Aorta (tissue), 5 donors: ENCODE results near the gene CFAP97. TPM values are rescaled to one million over a fixed set of nuclear protein-coding genes. Genes with fewer than 3 reads are reported as not detected.
"Not testable (repeated sequence)": the region's sequence is repeated elsewhere in the genome, so short reads cannot be mapped to it uniquely, and the experiment has no call there.

ENCODE experiments used
- ATAC-seq: fragments of 200-7000 bp; cut with Tn5 transposase; one replicate; pipeline ENCODE4 v1.9.1; 2022; ENCODE audit warnings: moderate library complexity; ENCODE audit not compliant: low FRiP score
- DNase-seq, 2 donors: peaks; one replicate each; pipeline ENCODE4 v3.0.0-alpha.2; 2020
- H3K27ac ChIP-seq, 2 donors: one replicate each; pipeline ENCODE4 v1.5.1; 2013; ENCODE audit warnings: low read length in 2 of 2, mild to moderate bottlenecking in 2 of 2, moderate library complexity in 2 of 2, control low read depth in 1 of 2, inconsistent platforms in 1 of 2, low read depth in 1 of 2
- H3K27me3 ChIP-seq, 2 donors: one replicate each; pipeline ENCODE4 v1.6.1; 2013; ENCODE audit warnings: control low read depth in 1 of 2, low read length in 1 of 2, mild to moderate bottlenecking in 1 of 2, moderate library complexity in 1 of 2; ENCODE audit not compliant: insufficient read depth in 2 of 2, control insufficient read depth in 1 of 2
- H3K36me3 ChIP-seq, 2 donors: one replicate each; pipeline ENCODE4 v1.6.1; 2013; ENCODE audit warnings: control low read depth in 1 of 2, low read length in 1 of 2, mild to moderate bottlenecking in 1 of 2; ENCODE audit not compliant: insufficient read depth in 2 of 2, control insufficient read depth in 1 of 2
- H3K4me1 ChIP-seq, 2 donors: one replicate each; pipeline ENCODE4 v1.6.1; 2013; ENCODE audit warnings: low read length in 2 of 2, control low read depth in 1 of 2, mild to moderate bottlenecking in 1 of 2, moderate library complexity in 1 of 2; ENCODE audit not compliant: insufficient read depth in 2 of 2, control insufficient read depth in 1 of 2
- H3K4me3 ChIP-seq, 2 donors: one replicate each; pipeline ENCODE4 v1.5.1; 2013; ENCODE audit warnings: low read length in 2 of 2, control low read depth in 1 of 2, mild to moderate bottlenecking in 1 of 2
- H3K9me3 ChIP-seq: one replicate; pipeline ENCODE4 v1.6.1; 2013; ENCODE audit warnings: mild to moderate bottlenecking, low read length; ENCODE audit not compliant: control insufficient read depth
- WGBS, 2 donors: extraction: QIAGEN DNeasy Blood & Tissue Kit; methylation state at CpG; one replicate each; pipeline ENCODE4 v1.1.7; 2013; 5-methylcytosine and 5-hydroxymethylcytosine counted together
- intact Hi-C, 2 donors: fragments of 100-400 bp; cut with DNase I; formaldehyde crosslinking; loops; one replicate each; pipeline versions ENCODE4 v1.14.2 to v1.15.0; 2022
- polyA plus RNA-seq, 2 donors: library from polyadenylated mRNA; stranded (reverse); fragments of 200-250 nt; gene quantifications; one replicate each; pipeline ENCODE4 v1.2.3, GENCODE V29; 2013
- total RNA-seq, 2 donors: library from RNA; stranded (reverse); fragmentation: NEBNext Ultra II Directional; extraction: Animal tissue kit (Norgen Biotek cat#: 25700); gene quantifications; one replicate each; pipeline ENCODE4 v1.2.1, GENCODE V29; 2021
- donor health status: healthy with polysubstance abuse.
- donor health status: Bipolar disorder and iron deficiency.
- donor health status: DM: no; HTN: no; CAD: no.
- donor health status: DM: no; HTN: no; CAD: no.
- donor health status: DM: yes; HTN: yes; CAD: no.

CFAP97 gene
- total and polyA plus RNA-seq, 4 donors: 16.6 to 58.4 (median 36.9) TPM

DNA sequence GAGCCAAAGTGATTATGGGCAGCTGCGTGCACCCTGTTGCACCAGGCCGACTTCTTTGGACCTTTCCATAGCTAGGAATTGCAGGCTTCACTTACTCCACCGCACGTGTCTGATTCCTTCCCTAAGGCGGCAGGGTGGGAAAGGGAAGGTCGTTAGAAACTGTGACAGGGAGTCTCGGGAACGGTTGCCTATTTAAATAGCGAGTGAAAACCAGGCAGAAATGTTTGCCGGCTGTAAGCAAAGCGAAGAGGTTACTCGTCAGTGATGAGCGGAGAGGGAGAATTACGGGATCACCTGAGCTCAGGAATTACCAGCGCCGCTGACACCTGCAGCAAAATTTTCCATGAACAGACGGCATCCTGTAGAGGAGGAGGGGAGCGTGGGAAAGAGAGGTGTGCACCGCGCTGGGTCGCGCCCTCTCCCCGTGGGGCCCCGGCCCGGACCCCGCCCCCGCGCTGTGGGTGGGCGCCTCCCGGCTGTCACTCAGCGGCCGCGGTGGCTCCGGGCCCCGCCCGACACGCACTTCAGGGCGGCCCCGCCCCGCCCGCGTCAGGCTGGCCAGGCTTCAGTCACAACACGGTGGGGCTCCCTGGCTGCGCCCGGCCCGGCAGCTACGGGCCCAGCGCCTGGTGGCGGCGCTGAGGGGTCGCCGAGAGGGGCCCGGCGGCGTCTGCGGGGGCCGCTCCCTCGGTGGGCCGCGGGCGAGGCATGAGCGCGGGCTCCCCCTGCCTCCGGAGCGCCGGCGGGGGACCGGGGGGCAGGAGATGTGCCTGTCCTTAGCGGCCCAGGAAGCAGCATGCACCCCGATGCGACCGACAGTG, 5.4 kb upstream of the CFAP97 start, which contains the start of gene SNX25:
SNX25 (plus strand) TSS at position 568 of the 821 bp plus-strand sequence; CDS start at position 797, 229 bp downstream.
- no peaks in the 10 kb centered on the region for H3K9me3 ChIP-seq
- 0 to 1% methylated on average over 37 to 72 of the region's 72 CpGs for WGBS, 2 donors
- intact Hi-C loops: loop anchor here (5.0 to 10.0 kb wide), 2 partner anchors 186 to 393 kb away; partner anchors contain the start of genes ANKRD37 (in 1 of the 2) and LRP2BP (in 1 of the 2)
- DNase-seq (peak; percentile 91 to 95), ATAC-seq (peak; percentile 95)
- peak within 1 kb of the TSS; percentile 94 to 96 for H3K4me3 ChIP-seq
- no peaks in the 10 kb centered on the region for H3K36me3 ChIP-seq
- peaks cover 2 to 4% of the 10 kb centered on the region in 2 donors for H3K4me1 ChIP-seq
- no peaks in the 10 kb centered on the region for H3K27me3 ChIP-seq
- H3K27ac ChIP-seq: peak within 1 kb of the TSS; percentile 90 to 96

DNA sequence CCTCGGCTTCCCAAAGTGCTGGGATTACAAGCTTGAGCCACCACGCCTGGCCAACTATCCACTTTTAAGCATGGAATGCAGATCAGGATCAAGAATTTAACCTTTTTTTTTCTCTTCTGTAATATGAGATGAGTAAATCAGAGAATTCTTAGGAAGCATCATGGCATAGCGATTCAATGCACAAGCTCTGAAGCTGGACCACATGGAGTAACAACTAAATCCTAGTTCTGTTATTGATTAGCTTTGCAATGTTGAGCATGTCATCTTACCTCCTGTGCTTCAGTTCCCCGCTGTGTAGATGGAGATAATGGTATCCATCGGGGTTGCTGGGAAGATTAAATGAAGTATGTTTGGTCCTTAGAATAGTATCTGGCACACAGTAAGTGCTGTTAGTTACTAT, 3.7 kb upstream of the CFAP97 start:
- 90 to 92% methylated on average over 5 of the region's 5 CpGs for WGBS, 2 donors
- no peaks in the 10 kb centered on the region for H3K27me3 ChIP-seq
- no peak overlapping the region for H3K27ac ChIP-seq
- peaks cover 2% of the 10 kb centered on the region in 2 donors for H3K4me1 ChIP-seq
- no peak for ATAC-seq
- intact Hi-C loops: loop anchor here (5.0 to 10.0 kb wide), 2 partner anchors 187 to 395 kb away; partner anchors contain the start of genes ANKRD37 (in 1 of the 2) and LRP2BP (in 1 of the 2)
- no peaks in the 10 kb centered on the region for H3K9me3 ChIP-seq
- H3K36me3 ChIP-seq: no peaks in the 10 kb centered on the region
- H3K4me3 ChIP-seq: no peak overlapping the region
- no peak for DNase-seq

DNA sequence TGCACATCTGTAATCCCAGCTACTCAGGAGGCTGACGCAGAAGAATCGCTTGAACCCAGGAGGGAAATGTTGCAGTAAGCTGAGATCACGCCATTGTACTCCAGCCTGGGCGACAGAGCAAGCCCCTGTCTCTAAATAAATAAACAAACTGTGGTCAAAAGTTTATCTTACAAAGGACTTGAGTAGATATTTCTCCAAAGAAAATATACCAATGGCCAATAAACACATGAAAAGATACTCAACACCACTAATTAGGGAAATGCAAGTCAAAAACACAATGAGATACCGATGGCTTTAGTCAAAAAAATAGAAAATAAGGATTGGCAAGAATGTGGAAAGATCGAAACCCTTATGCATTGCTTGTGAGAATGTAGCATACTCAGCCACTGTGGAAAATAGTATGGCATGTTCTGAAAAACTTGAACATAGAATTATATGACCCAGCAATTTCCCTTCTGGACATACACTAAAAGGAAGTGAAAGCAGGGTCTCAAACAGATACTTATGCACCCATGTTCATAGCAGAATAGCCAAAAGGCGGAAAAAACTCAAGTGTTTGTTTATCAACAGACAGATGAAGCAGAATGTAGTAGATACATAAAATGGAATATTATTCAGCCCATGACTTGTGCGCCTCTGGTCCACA, 2.0 kb upstream of the CFAP97 start:
- Histone ChIP-seq H3K36me3 (no peaks in the 10 kb centered on the region), H3K27ac (no peak overlapping the region), H3K27me3 (no peaks in the 10 kb centered on the region), H3K4me1 (peaks cover 0 to 2% of the 10 kb centered on the region in 2 donors), H3K9me3 (no peaks in the 10 kb centered on the region), H3K4me3 (no peak overlapping the region)
- 69 to 85% methylated on average over 8 of the region's 8 CpGs for WGBS, 2 donors
- intact Hi-C loops: loop anchor here (5.0 to 10.0 kb wide), 2 partner anchors 189 to 396 kb away; partner anchors contain the start of genes ANKRD37 (in 1 of the 2) and LRP2BP (in 1 of the 2)
- no peak for ATAC-seq
- DNase-seq: no peak

DNA sequence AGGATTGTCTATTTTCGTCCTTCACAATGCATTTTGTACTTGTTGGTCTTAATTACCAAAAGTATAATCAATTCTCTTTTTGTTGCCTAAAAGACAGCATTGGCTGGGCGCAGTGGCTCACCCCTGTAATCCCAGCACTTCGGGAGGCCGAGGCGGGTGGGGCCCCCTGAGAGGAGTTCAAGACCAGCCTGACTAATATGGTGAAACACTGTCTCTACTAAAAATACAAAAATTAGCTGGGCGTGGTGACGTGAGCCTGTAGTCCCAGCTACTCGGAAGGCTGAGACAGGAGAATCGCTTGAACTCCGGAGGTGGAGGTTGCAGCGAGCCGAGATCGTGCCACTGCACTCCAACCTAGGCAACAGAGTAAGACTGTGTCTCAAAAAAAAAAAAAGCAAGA, 1.3 kb upstream of the CFAP97 start:
- not testable (repeated sequence) for H3K27me3 ChIP-seq, H3K4me3 ChIP-seq, H3K9me3 ChIP-seq, DNase-seq, H3K27ac ChIP-seq, H3K4me1 ChIP-seq, H3K36me3 ChIP-seq, ATAC-seq
- intact Hi-C loops: loop anchor here (5.0 to 10.0 kb wide), 2 partner anchors 190 to 397 kb away; partner anchors contain the start of genes ANKRD37 (in 1 of the 2) and LRP2BP (in 1 of the 2)
- 93 to 95% methylated on average over 13 of the region's 13 CpGs for WGBS, 2 donors

DNA sequence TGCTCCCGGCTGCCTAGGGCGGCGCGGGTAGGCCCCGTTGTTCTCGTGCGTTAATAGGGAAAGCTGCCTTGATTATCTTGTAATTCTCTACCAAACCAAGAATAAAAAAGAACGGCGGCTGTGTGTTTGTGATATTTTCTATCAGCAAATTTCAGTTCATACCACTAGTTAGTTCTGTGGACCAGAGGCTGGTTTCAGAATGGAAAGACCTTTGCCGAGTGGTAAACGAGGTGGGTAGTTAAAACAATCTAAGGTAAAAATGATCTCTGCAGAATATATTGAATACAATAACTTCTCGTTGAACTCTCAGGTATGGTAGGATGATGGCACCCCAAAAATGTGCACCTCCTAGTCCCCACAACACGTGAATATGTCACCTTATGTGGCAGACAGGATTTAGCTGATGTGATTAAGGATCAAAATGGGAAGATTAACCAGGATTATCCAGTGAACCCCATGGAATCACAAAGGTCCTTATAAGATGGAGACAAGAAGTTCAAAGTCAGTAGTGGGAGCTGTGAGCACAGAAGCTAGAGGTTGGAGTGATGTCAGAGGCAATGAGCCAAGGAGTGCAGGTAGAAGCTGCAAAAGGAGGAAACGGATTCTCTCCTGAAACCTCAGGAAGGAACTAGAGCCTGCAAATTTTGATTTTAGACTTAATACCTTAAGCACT, 574 bp upstream of the CFAP97 start:
- 3 to 4% methylated on average over 14 of the region's 14 CpGs for WGBS, 2 donors
- Histone ChIP-seq H3K4me3 (peak overlapping the region; percentile 70 to 82), H3K27ac (peak overlapping the region in 1 of 2 donors; percentile 62), H3K27me3 (no peaks in the 10 kb centered on the region), H3K36me3 (no peaks in the 10 kb centered on the region), H3K9me3 (no peaks in the 10 kb centered on the region), H3K4me1 (peaks cover 0 to 2% of the 10 kb centered on the region in 2 donors)
- ATAC-seq (no peak), DNase-seq (no peak)
- intact Hi-C loops: loop anchor here in 1 of 2 donors (10.0 kb wide), 1 partner anchor 190 kb away; the partner anchor contains the start of genes ANKRD37 and LRP2BP

DNA sequence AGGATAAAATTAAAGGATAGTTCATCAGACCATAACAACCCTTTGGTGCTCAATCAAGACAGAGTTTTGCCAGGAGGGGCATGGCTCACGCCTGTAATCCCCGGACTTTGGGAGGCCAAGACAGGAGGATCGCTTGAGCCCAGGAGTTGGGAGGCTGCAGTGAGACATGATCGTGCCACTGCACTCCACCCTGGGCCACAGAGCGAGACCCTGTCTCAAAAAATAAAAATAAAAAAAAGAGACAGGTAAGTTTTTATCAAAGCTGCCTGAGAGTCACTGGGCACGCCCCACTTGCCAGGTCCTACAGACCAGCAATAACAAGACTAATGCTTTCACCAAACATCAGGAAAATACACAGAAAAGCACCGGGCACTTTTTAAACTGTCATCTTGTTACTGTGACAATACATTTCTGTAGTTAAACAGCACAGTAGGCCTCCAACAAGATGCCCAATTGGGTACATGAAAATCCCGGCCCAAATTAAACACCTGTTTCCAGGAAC, 765 bp downstream of the CFAP97 start:
- DNase-seq (no peak), ATAC-seq (no peak)
- 60 to 61% methylated on average over 8 of the region's 8 CpGs for WGBS, 2 donors
- H3K9me3 ChIP-seq: no peaks in the 10 kb centered on the region
- peak overlapping the region; percentile 70 to 85 for H3K4me3 ChIP-seq
- intact Hi-C loops: loop anchor here in 1 of 2 donors (10.0 kb wide), 1 partner anchor 192 kb away; the partner anchor contains the start of genes ANKRD37 and LRP2BP
- H3K4me1 ChIP-seq: peaks cover 0 to 2% of the 10 kb centered on the region in 2 donors
- no peaks in the 10 kb centered on the region for H3K36me3 ChIP-seq
- peak overlapping the region; percentile 85 to 91 for H3K27ac ChIP-seq
- H3K27me3 ChIP-seq: no peaks in the 10 kb centered on the region

DNA sequence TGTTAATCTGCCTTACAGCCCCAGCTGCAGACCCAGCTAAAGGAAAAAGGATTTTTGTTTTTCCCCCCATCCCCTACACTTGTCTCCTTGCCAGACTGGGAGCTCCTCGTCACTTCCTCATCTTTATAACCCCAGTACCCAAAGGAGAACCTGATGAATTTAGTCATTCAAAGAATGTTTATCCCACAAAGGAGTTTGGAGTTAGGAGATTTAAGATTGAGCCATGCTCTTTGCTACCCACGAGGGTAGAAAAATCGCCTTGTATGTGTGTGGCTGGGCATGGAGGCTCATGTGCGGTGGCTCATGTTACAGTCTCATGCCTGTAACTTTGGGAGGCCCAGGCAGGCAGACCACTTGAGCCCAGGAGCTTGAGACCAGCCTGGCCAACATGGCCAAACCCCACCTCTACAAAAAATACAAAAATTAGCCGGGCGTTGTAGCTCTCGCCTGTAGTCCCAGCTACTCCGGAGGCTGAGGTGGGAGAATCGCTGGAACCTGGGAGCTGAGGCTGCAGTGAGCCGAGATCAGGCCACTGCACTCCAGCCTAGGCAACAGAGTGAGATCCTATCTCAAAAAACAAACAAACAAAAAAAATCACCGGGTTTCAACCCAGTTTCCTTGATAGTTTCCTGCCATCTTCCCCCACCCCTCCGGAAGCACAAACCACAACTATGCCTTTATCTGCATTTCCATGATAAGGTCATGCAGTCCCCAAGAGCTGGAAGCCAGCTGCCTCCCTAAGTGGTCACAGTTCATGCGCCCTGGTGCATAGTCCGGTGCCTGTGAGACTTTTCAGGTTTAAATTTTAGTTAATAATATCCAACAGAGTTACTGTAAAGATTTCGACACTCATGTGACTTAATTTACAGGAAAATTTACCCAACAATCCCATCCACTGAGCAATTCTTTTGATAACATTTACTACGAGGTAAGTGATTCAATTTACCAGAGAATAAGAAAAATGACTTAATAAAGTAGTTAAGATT, 1.5 kb downstream of the CFAP97 start:
- intact Hi-C loops: loop anchor here in 1 of 2 donors (10.0 kb wide), 1 partner anchor 193 kb away; the partner anchor contains the start of genes ANKRD37 and LRP2BP
- H3K27me3 ChIP-seq: no peaks in the 10 kb centered on the region
- H3K36me3 ChIP-seq: no peaks in the 10 kb centered on the region
- ATAC-seq (no peak), DNase-seq (no peak)
- no peak overlapping the region for H3K4me3 ChIP-seq
- H3K4me1 ChIP-seq: peaks cover 0 to 2% of the 10 kb centered on the region in 2 donors
- WGBS, 2 donors: 41 to 42% methylated on average over 16 of the region's 16 CpGs
- no peaks in the 10 kb centered on the region for H3K9me3 ChIP-seq
- peak overlapping the region in 1 of 2 donors; percentile 84 for H3K27ac ChIP-seq
